Left kidney (tissue), 8 donors: ENCODE results near the gene SERPINA5. TPM values are rescaled to one million over a fixed set of nuclear protein-coding genes. Genes with fewer than 3 reads are reported as not detected.

Experiments used
- DNase-seq: peaks from one replicate; pipeline ENCODE4 v3.0.0-alpha.2; 2013
- long read RNA-seq, 8 donors: transcript quantifications; one replicate each; lab custom pipeline, GENCODE V29; 2026
- polyA plus RNA-seq: library from polyadenylated mRNA; unstranded; fragments of 120-200 nt; gene quantifications from one replicate; pipeline ENCODE4 v1.2.1, GENCODE V29; 2013; ENCODE audit not compliant: insufficient read length

SERPINA5 gene, protein sequence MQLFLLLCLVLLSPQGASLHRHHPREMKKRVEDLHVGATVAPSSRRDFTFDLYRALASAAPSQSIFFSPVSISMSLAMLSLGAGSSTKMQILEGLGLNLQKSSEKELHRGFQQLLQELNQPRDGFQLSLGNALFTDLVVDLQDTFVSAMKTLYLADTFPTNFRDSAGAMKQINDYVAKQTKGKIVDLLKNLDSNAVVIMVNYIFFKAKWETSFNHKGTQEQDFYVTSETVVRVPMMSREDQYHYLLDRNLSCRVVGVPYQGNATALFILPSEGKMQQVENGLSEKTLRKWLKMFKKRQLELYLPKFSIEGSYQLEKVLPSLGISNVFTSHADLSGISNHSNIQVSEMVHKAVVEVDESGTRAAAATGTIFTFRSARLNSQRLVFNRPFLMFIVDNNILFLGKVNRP
- polyA plus RNA-seq, result 13.5 TPM
- long read RNA-seq, donor 1, partial matches to known transcripts, result 0 of 4 reads
- long read RNA-seq, donor 1, other reads (novel, unspliced or antisense), result 0 of 4 reads
- long read RNA-seq, donor 2, partial matches to known transcripts, result 0 of 1 reads
- long read RNA-seq, donor 2, other reads (novel, unspliced or antisense), result 0 of 1 reads
- long read RNA-seq, donor 3, transcript SERPINA5-208 (5 exons, 2,211 nt), result major isoform, 5 of 6 reads
- long read RNA-seq, donor 3, partial matches to known transcripts, result 0 of 6 reads
- long read RNA-seq, donor 3, other reads (novel, unspliced or antisense), result 0 of 6 reads
- long read RNA-seq, donor 4, result 0 reads
- long read RNA-seq, donor 5, partial matches to known transcripts, result 0 of 7 reads
- long read RNA-seq, donor 5, other reads (novel, unspliced or antisense), result 0 of 7 reads
- long read RNA-seq, donor 6, partial matches to known transcripts, result 0 of 3 reads
- long read RNA-seq, donor 6, other reads (novel, unspliced or antisense), result 0 of 3 reads
- long read RNA-seq, donor 7, transcript SERPINA5-208 (5 exons, 2,211 nt), result major isoform, 6 of 7 reads
- long read RNA-seq, donor 7, partial matches to known transcripts, result 0 of 7 reads
- long read RNA-seq, donor 7, other reads (novel, unspliced or antisense), result 0 of 7 reads
- long read RNA-seq, donor 8, partial matches to known transcripts, result 0 of 2 reads
- long read RNA-seq, donor 8, other reads (novel, unspliced or antisense), result 0 of 2 reads

DNA sequence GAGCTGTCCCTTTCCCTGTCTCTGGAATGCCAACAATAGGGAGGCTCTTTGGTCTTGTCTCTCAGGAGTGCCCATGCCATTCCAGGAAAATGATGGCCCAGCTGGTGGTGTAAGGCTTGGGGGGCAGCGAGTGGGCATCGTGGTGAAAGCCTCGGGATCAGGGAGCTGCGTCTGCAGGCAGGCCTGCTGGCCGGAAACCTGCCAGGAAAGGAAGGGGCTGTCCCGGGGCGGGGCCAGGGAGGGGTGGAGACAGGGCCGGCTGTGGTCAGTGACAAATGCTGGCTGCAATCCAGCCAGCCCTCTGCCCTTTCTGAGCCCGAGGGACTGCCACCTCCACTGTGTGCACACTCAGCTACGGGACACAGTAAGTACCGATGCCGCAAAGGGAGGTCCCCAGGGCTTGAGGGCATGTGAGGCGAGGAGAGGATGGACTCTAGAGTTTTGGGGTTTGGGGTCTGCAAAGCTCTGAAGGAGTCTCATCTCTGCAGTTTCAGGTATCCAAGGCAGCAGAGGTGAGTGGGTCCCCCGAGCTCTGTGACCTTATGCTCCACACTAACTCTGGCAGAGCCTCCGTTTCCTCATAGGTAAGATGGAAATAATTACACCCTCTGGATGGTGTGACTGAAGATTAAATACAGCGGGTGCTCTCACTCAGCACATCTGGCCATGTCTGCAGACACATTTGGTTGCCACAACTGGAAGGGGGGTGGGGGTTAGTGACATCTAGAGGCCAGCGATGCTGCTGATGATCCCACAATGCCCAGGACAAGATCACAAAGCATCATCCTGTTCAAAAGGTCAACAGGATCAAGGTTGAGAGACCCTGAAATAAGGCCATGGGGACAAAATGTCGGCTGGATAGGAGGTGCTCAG is at the start of gene SERPINA5:
Gene SERPINA5 (plus strand): TSS at position 300 of the 873 bp plus-strand sequence. CDS start 5,937 bp downstream, outside the sequence.
- DNase-seq, result no peak

DNA sequence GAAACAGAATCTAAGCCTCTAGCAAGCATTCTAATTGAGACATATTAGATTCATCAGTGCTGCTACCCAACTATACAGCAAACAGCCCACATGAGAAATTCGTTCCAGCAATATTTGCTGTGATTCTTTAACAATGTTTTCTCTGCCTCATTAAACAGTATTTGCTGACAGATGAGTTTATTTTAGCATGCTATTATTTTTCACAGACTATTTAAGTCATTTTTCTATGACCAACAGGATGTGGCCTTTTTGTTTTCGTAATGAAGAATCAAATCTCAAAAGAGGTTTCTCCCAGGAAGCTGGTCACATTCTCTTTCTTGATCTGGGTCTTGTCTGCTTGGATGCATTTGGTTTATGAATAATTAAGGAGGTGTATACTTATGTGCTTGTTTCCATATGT is 48.8 kb upstream of the SERPINA5 start:
- DNase-seq, result no peak

DNA sequence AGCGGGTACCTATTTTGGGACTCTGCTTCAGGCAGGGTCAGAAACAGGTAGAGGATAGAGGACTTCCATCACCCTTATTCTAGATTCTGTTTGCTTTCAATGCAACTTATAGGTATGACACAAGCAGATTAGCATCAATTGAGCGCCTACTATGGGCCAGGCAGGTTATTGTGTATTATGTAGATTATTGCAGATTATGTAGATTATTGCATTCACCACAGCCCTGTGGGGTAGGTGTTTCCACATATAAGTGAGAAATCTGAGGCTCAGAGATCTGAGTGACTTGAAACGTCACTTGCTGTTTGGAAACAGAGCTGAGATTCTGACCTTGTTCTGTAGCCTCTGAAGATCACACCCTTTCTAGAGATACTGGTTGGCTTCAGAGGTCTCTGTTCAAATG is 45.7 kb upstream of the SERPINA5 start:
- no peak for DNase-seq

DNA sequence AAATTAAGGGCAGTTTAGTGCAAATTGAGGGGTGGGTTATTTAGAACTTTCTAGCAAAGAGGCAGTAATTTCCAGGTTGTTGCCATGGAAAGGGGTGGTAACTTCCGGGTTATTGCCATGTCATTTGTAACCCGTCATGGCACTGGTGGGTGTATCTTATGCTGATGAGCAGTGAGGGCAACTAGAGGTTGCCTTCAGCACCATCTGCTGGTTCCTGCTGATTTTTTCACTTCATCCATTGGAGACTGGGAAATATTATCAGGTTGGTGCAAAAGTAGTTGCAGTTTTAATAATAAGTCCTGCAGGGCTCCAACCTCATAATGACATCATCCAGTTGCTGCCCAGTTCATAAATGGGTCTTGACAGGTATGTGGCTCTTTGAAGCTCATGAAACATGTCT is 44.4 kb upstream of the SERPINA5 start:
- DNase-seq, result no peak

DNA sequence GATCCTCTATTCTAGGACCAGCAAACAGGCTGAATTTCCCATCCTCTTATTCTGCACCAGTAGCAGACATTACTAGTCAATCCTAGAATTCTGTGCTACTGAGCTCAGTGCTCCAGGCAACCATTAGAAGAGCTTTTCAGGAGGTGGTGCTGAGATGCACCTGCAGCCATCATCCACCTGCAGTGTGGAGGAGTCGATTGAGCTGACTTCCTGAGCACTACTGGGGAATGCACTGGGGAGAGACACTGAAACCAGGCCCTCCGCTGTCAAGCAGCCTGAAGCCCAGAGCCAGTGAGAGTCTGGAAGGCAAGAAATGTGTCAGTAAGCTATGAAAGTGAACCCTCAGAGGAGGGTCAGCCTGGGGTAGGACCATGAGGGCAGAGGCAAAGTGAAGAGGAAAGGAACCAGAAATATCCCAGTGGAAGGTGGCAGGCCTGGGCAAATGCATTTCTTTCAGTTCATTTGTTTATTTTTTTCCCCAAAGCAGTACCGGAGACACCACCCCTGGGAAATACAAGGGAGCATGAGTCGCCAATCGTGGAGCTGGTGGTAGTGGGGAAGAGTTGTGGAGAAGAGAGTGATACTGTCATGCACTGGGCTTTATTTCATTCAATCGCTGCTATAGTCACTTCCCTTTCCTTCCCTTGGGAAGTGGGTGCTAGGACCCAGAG is 43.0 kb upstream of the SERPINA5 start:
- no peak for DNase-seq

DNA sequence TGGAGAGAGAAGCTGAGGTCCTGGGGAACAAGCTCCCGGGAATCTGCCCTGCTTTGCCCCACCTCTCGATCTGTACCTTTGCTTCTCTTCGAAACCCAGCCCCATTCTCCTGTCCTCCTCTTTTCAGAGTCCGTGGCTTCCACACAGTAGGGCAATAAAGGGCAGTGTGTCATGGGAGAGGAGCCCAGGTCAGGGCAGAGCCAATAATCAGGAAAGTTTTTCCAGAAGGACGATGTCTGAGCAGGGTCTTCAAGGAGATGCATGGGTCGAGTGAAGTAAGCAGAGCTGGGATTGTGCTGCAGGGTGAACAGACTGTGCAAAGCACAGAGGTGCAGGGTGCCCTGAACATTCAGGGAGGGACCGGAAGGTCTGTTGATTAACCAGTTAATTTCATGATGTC is 42.0 kb upstream of the SERPINA5 start:
- DNase-seq, result no peak

DNA sequence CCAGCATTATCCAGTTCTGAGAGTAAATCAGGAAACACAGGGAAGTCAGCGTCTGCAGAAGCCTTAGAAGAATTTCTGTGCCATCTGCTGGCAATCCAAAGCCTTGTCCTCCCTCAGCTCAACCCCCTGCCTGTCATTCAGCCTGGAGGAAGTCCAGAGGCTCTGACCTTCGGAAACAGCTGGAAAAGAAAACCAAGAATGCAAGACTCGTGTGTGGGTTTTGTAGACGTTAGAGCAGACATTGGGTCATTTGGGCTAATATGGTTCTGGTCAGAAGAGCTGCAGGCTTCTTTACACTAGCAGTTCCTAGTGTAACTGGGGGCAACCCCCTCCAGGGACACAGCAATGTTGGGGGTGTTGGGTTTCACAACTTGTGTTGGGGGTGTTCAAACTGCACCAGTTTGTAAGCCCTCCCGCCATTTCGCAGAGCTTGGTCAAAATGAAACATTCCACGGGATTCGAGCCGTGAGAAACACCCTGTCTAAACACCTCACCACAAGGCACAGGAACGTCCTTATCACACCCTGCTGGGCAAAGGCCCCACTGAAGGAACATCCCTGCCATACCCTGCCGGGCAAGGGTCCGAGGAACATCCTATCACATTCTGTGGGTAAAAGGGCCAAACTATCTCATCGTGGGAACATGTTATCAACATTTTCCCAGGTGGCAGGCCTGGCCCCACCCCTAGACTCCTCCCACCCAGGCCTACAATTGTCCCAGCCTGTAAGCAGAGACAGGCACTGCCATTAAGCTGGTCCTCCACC is 41.0 kb upstream of the SERPINA5 start:
- DNase-seq, result peak; percentile 26

DNA sequence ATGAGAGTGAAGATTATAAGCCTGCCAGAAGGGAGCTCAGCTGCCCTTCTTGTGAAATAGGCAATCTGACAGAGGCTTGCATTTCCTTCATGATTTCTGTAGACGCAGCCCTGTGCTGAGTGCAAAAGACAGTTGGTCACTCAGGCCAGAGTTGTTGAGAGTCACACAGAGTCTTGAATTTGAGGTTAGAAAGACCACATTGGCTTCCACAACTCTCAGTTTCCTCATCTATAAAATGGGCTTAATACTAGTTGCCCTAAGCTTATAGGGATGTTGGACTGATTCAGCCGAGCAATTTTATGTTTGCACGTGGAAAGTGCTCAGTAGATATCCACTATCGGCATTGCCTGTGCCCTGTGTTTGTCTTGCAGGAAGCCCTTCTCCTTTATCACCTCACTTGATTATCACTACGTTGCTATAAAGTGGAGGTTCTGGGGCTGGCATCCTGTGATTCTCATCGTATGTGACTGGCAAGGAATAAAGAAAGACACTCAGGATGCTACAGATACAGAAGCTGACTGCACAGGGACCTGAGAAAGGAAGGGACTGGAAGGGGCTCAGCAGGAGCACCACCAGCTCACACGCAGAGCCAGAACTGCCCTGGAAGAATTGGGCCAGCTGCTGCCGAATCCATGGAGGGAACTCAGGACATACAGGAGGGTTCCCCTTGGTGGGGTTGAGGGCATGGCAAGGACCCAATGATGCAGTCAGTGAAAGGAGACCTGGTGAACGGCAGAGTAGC is 39.8 kb upstream of the SERPINA5 start:
- no peak for DNase-seq

DNA sequence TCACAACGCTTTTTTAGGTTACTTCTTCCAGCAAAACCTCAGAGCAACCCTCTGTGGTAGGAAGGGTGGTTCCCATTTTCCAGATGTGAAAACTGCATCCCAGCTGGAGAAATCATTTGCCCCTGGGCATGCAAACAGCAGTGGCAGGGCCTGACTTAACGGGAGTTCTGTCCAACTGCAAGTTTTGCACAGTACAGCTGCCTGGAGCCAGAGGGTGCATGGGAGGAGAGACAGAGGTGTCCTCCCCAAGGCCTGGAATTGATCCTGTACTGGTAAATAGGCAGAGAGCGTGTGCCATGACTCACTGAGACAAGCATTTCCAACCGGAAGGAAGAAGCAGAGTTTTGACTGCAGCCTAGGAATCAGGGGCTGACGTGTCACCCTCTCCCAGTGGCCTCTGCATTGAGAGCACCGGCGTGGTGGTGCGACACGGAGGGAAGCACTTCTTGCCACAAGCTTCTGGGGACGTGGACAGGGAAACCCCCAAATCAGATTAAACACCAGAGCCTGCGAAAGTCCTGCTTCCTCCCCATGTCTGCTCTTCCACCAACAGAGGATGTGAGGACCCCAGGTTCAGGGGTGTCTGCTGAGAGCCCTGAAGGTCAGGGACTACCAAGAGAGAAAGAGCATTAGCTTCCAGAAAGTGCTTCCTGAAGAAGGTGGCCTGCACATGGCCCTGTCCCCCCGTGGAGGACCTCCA is 39.0 kb upstream of the SERPINA5 start:
- DNase-seq, result no peak

DNA sequence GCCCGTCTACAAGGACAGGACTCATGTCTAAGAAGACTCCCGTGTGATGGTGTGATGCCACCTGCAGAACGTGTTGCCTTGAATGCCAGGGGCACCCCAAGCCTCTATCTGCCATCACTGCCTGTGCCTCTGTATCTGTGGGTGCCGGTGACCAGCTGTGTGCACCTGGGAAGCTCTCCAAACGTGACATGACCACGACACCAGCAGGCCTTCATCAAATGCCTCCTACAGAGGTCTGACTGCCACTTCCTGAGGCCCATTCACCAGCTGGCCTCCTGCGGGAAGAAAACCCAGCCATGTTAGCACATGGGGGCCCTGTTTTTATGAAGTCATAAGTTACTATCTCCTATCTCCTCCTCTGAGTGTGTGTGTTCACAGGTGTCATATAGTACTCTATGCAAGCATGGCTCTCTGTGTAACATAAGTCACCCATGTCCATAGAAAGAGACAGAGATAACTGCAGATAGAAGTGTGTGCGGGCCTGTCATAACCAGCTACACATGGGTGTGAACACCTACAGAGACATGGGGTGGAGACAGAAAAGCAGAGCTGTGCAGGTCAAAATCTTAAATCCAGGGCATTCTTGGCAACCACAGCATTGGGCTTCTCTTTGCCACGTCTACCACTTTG is 38.3 kb upstream of the SERPINA5 start:
- no peak for DNase-seq

DNA sequence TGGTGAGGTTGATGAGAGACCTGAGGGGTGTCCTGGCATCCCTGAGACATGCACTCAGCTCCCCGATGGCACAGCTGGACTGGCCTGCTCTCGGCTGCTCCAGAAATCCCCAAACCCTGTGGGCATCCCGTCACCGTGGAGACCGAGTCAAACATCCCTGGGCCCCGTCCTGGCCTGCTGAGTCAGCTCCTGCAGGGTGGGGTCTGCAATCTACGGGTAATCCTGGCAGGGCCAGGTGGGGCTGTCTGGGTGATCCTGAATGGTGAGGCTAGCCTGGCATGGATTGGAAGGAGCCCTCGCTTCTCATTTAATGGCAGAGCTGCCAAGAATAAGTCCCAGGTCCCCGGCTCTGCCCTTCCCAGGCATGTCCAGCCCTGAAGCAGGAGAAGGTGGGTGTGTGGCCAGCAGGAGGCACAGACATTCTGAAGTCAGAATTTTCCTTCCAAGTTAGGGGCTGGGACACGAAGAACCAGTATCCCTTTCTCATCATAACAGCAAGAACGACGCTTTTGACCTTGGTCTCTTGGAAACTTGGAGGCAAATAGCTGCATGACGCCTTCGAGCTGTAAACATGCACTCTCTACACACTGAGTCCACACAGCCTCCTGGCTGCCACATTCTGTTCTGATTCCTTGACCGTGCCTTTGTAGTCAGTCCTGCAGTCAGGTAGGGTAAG is 37.6 kb upstream of the SERPINA5 start:
- DNase-seq, result no peak

DNA sequence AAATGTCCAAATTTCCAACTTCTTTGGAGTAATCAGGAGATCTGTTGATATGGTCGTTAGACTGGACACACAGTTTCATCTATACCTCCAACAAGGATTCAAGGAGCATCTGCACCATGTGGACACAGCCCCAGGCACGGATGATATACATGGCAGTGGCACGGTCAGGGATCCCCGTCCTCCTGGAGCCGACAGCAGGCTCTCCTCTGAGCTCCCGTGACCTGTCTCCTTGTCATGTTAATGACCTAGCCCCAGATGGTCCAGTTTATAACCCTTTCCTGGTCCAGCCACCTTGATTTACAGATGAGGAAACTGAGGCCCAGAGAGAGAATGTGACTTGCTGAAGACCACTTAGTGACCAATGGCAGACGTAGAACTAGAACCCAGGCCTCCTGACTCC is 36.5 kb upstream of the SERPINA5 start:
- no peak for DNase-seq

DNA sequence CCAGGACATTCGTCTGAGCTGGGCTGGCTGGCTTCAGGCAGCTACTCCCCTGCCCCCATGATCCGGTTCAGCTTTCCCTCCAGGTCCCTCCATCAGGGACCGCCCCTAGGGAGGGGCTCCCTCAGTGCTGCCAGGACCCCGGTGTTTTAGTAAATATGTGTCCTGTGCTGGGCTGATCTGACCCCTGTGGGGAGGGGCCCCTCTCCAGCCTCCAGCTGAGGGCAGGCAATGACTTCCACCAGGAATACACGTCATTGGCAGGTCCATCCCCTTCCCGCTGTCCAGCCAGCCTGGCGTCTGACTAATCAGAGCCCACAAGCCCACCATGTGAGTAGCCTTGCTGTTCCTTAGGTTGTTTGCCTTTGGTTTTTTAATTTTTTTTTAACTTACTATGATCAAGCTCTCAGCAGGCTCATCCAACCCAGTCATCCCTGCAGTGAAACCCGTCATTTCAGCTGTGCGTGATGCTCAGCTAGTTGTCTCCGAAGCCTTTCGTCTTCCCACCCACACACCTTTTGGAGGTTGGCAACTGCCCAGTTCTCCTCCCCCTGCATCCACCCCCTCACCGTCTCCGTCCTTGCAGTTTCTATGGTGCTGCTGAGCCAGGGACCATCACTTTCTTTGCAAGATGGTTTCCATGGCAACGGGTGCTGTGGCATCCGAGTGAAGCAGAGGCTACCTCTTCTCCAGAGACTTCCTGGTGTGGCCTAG is 35.9 kb upstream of the SERPINA5 start:
- no peak for DNase-seq

DNA sequence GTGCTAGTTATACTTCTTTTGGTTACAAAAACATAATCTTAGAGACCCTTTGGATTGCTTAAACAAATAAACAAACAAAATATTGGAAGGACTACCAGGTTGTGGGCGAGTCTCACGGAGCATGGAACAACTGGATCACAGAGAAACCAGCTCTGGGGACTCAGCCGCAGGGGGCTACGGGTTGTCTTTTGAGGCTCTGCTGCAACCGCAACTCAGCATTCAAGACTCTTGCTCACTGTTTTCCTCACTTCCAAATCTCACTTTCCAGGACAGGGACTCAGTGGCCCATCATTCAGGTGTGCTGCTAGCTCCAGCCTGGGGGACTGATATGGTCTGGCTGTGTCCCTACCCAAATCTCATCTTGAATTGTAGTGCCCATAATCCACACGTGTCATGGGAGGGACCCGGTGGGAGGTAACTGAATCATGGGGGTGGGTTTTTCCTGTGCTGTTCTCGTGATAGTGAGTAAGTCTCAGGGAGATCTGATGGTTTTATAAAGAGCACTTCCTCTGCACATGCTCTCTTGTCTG is 34.0 kb upstream of the SERPINA5 start:
- DNase-seq, result no peak

DNA sequence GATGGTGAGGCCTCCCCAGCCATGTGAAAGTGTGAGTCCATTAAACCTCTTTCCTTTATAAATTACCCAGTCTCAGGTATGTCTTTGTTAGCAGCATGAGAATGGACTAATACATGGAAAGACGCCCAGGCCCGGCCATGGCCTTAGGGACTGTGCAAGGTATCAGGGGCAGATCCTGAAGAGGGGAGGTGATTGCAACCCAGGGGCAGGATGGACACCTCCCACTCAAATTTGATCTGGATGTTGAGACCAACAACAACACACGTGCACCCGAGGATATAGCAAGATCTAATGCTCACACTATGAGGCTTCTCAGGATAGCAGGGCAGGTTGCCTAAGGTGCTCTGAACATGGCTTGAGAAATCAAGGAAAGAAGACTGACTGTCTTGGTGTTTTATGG is 33.5 kb upstream of the SERPINA5 start:
- DNase-seq, result no peak

DNA sequence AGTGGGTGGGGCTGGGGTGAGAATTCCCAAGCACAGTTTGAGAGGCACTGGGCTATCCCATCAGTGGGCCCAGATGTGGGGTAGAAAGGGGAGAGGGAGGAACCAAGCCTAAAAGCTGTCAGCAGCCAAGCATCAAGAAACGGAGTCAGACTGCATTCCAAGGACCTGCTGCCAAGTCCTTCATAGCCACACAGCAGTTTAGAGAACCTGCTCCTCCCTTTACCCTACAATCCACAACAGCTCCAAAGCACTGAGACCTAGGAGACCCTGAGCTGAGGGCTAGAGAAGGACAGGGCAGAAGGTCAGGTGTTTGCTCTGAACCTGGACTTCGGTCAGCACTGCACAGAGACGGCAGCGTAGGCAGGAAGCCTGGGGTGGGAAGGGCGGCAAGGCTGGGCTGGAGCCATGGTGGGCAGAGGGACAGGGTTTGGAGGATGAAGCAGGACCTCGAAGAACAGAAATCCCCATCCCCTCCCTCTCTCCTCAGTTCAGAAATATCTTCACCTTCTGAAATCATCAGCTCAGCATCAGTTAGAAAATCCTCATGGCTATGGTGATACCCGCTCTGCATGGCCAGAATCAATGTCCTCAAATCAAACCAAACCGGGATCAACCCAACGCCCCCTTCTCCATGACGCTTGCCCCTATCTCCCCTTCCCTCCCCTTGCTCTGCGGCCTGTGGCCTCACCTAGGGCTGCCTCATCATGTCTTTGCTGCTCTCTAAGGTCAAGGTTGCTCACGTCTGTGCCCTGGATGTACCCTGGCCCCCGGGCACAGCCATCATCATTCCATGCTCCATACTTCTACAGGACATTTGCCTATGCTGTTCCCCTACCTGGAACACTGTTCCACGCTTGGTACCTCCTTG is 32.9 kb upstream of the SERPINA5 start:
- no peak for DNase-seq
